DMS153 treated with DMSO at 0.1 percent for 48 hours (cell line): ENCODE results near the gene CLCA1.

Source experiments
- DNase-seq: peaks from one replicate; lab custom pipeline; 2025; ENCODE audit not compliant: unreplicated experiment; lab: John Stamatoyannopoulos, UW

CLCA1 gene

GRCh38 chr1:86460998-86461397 is 7.7 kb upstream of the CLCA1 start:
- DNase-seq = no peak

DNA sequence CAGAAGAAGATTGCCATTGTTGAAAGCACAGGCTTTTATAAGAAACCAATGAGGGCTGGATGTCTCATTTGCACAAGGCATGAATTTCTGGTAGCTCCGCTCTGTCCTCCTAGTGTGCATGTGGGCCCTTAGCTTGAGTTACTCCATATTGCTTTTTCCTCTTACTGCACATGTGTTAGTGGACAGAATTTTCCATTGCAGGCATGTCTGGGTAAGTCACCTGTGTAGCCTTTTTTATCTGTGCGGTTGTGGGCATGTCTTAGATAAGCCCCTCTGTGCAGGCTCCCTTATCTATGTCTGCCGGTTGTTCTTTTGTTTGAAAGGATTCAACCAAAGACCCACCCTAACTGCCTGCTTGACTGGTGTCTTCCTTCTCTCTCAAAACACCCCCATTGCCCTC is 7.2 kb upstream of the CLCA1 start:
- DNase-seq = no peak

DNA sequence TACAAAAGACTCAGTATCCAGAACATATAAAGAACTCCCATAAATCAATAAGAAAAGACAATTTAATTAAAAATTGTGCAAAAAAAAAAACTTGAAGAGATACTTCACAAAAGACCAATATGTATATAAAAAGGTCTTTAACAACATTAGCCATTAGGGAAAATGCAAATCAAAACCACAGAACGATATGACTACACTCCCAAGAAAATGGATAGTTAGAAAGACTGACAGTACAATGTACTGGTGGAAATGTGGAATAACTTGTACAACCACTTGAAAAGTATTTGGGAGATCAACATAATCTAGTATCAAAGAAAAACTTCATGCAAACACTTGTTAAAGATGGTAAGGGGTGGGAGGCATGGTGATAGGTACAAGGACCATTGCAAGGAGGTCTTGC is 3.9 kb upstream of the CLCA1 start:
- DNase-seq = no peak

DNA sequence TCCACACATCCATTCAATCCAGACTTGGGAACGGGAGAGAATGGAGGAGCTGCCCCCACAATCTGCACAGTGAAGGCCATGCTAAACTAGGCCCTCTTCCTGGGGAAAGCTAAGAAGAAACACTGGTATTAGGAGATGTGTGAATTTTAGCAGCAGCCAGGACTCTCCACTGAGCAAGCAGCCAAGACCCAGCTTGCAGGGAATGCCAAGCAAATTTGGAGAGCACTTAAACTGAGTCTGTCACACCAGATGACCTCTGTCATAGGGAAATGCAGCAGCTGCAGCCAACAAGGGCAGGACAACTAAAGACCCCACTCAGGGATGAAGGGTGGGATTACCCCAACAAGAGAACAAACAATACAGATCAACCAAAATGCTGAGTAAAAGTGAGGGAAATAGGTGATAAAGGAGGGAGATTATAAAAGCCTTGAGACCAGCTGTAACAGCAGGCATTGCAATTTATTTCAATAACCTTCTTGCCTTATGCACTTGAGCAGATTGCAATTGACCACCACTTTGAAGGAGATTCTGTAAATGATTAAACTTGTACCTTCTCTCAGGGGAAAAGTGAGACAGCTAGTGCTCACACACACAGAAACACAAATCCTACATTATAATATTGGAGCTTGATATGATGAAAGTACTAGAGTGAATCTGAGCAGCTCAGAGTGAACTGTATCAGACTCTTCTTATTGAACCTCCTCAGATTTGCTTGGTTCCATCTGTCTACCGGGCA is 2.5 kb upstream of the CLCA1 start:
- no peak for DNase-seq

- no peak for DNase-seq
These were observed 1.7 kb upstream of the CLCA1 start for GRCh38 chr1:86466986-86467385.

GRCh38 chr1:86470859-86471258 is 2.1 kb downstream of the CLCA1 start:
- DNase-seq = no peak

DNA sequence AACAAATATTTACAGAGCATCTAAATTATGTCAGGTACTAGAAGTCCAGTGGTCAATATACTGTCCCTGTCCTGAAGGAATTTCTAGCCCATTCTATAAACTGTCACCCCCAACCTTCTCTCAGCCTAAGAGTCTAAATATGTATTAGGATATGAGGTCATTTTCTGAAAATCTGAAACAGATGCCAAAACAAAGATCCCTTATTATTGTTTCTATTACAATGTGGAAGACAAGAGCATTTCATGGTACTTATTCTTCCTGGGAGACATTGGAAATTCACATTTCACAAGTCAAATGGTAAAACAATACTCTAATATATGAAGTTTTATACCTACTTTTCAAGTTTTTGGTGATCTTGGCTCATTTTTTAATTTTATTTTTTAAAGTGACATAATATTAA is 2.6 kb downstream of the CLCA1 start:
- DNase-seq = no peak

GRCh38 chr1:86472152-86472551 is 3.4 kb downstream of the CLCA1 start:
- DNase-seq = no peak

GRCh38 chr1:86472767-86473166 is 4.0 kb downstream of the CLCA1 start:
- DNase-seq = no peak

DNA sequence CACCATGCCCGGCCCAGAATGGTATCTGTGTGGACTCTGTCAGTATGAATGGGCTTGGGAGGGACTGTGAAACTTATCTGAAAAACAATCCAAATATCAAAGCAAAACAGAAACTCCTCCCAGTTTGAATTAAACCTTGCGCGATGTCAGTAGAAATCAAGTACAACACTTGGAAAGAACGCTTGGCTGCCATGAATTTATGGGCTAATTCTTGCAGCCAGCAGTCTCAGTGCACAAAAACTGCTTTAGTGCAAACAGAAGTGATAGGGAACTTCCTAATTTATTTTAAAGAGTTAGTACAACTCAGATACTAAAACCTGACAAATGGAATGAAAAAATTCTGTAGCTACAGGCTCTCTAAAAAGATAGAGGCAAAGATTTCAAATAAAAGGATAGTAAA is 8.5 kb downstream of the CLCA1 start:
- no peak for DNase-seq

DNA sequence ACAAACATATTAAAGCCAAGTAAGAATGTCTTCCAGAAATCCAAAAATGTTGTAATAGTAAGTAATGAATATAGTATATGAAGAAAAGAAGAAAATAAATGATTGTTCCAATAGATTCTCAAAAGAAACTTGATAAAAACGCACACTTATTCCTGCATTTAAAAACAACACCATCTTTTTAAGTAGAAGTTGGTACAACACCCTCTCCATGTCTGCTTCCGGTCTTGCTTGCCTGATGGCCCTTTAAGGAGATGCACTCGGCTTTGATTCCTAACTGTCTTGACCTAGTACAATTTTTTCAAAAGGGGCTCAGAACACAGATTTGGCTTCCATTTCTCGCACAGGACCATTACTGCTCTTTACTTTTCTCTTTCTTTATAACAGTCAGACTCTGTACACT is 9.0 kb downstream of the CLCA1 start:
- no peak for DNase-seq

- no peak for DNase-seq
These were observed 9.9 kb downstream of the CLCA1 start for GRCh38 chr1:86478416-86479156.

- DNase-seq = no peak
These were observed 13.2 kb downstream of the CLCA1 start for GRCh38 chr1:86481966-86482365.

- DNase-seq = no peak
These were observed 18.5 kb downstream of the CLCA1 start for GRCh38 chr1:86487131-86487810.

DNA sequence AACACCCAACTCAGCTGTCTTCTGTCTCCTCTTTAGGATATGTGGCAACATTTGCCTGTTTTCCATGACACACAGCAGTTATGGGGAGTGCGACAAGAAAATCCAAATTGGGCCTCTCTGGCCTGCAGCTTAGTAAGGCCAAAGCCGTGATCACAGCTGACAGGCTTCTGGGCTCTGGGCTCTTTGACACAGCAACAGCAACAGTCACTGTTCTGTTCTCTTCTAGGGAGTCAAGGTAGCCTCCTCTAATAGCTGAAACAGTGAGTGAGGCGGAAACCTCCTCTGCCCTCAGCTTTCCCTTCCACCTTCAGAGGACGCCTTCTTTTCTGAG is 19.0 kb downstream of the CLCA1 start:
- no peak for DNase-seq

GRCh38 chr1:86489242-86489878 is 20.6 kb downstream of the CLCA1 start:
- no peak for DNase-seq

DNA sequence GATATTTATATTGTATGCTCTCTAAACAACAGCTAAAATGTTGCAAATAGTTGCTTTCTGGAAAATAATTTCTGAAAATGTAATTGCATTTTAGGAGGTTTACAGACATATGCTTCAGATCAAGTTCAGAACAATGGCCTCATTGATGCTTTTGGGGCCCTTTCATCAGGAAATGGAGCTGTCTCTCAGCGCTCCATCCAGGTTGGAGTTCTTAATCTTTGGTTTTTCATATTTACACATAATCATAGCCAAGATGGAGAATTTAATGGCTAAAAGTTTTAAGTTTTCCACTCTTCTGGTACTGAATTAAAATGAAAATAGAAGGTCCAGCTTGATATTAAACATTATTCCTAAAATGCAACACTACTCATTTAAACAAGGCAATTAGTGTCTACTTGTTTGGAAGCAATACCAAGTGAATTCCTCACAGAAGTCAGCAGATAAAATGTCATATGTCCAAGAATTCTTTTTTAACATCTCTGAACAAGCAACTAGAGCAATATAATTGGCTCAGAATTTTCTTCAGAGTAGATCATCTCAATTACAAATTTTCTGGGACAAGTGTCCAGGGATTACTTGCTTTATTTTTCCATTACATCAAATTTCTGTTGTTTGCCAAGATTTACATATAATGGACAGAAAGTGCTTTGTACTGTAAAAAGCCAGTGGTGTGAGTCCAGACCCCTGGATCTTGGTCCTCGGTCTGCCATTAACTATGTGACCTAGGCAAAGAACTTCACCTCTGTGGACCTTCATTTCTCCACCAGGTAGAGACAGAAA is 22.6 kb downstream of the CLCA1 start:
- DNase-seq = no peak

GRCh38 chr1:86498281-86498680 is 29.6 kb downstream of the CLCA1 start:
- DNase-seq = no peak

DNA sequence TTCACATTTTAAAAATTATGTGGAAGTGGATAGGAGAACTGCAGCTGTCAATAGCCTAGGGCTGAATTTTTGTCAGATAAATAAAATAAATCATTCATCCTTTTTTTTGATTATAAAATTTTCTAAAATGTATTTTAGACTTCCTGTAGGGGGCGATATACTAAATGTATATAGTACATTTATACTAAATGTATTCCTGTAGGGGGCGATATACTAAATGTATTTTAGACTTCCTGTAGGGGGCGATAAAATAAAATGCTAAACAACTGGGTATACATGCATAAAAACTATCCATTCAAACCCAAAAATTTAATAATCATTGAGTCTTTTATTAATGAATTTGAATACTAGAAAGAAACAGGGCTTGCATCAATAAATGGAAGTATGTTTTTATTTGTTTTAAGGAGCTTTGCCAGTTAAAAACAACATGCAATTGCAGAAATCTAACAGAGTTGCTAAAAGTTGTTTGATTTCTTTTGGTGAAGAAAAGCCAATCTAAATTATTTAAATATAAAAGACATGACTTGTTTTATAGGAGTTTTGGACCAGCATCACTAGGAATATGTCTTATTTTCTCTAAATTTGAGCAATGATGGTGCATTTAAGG is 31.4 kb downstream of the CLCA1 start:
- peak; percentile 38 for DNase-seq

- no peak for DNase-seq
These were observed 32.0 kb downstream of the CLCA1 start for GRCh38 chr1:86500714-86501113.
